GDM1 (cell line): Measurements from ENCODE around the gene LZTR1.
A peak's percentile ranks its signal among the peaks of the same experiment; 100 is the strongest.

Experiments used
- DNase-seq: peaks from one replicate; lab custom pipeline; 2025; lab: John Stamatoyannopoulos, UW

LZTR1 gene

DNA sequence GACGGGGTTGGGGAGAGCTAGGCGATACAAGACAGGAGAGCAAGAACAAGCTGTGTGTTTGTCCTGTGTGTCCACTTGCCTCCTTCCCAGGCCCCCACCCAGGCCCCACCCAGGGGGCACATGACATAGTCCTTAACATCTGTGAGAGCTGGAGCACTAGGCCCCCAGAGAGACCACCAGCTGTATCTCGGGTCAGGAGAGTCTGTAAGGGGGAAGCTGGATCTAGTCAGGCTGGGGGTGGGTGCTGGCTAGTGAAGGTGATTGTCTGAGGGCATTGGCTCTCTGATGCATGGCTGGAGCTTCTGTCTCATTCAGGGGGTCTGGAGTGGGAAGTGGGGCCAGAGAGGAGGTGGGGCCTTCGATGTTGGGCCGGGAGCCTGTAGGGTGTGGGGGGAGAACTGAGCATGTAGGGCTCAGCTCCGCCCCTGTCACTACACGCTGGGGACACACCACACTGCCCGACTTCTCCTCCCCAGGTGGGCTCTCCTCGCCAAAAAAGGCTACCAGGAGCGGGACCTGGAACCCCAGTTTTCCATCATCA lies 33.4 kb downstream of the LZTR1 start:
- no peak for DNase-seq

DNA sequence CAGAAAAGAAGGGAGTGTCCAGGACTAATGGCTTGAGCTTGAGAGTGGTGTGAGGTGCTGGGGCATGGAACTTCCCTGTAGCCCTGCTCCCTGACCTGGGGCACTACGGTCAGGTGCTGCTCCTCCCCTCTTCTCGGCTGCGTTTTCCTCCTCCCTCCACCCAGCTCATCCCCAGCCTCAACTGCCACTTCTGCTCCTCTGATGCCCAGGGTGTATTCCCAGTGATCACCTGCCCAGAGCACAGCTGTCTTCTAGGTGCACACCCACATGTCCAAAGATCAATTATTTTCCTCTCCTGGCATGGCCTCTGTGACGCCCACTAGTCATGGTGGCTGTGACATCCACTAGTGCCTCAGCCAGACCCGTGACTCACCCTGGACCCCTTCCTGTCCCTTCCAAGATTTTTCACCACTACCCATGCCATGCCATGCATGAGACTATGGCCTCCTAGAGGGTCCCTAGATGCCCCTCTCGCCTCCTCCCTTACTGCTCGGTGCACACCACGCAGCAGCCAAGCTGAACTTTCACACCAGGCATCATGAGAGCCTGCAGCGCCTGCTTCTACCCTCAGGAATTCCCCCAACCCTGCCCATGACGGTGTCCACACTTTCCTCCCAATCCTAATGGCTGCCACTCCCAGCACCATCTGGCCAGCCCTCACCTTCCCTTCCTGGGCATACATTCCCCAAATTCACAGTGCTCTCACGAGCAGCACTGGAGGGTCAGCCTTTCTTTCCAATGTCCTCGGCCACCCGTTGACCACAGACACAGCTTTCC lies 34.7 kb downstream of the LZTR1 start:
- no peak for DNase-seq

DNA sequence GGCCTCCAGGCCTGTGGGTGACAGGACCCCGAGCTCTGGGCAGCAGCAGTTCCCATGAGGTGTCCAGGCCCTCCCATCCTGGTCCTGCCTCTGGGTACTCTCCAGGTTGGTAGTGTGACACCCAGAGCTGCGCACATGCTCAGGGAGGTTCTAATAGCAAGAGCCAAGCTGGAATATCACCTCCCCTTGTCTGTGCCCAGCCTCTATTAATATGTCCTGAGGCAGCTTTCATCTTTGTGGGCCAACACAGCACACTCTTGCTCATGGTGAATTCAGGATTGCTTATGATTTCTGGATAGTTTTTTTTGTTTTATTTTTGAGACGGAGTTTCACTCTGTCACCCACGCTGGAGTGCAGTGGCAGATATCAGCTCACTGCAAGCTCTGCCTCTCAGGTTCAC lies 36.2 kb downstream of the LZTR1 start:
- no peak for DNase-seq

DNA sequence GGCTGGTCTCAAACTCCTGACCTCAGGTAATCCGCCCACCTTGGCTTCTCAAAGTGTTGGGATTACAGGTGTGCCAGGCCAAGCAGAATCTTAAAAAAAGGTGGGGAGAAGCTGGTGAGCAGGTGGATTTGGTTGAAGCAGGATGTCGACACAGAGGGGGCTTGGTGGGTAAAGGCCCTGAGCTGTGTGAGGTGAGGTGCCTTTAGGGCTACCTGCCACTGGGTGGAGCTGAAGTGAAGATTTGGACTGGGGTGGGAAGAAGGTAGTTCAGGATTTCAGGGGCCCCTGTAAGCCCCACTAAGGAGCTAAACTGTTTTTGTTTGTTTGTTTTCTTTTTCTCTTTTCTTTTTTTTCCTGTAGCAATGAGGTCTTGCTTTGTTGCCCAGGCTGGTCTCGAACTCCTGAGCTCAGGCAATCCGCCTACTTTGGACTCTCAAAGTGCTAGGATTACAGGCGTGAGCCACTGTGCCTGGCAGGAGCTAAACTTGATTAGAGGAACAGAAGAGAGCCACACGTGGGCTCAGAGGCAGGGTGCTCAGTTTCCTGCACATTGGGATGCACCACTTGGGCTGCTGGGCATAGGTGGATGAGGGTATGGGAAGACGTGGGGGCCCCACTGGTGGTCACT lies 38.8 kb downstream of the LZTR1 start:
- DNase-seq, result no peak

DNA sequence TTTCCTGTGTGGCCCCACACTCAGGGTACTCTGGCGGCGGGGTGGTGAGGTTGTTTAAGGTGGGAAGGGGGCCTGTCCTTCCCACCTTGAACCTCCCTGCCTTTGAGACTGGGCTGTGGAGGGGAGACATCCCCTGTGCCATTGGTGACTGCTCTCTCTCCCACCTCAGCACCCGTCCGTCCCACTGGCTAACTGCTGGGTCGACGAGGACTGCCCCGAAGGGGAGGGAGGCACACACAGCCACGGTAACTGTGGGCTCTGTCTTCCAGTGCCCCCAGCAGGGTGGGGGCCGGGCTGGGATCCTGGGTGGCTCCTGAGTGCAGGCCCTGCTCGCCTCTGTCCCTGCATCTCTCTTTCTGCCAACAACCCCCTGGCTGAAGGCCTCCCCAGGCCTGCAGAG lies 40.4 kb downstream of the LZTR1 start:
- no peak for DNase-seq

DNA sequence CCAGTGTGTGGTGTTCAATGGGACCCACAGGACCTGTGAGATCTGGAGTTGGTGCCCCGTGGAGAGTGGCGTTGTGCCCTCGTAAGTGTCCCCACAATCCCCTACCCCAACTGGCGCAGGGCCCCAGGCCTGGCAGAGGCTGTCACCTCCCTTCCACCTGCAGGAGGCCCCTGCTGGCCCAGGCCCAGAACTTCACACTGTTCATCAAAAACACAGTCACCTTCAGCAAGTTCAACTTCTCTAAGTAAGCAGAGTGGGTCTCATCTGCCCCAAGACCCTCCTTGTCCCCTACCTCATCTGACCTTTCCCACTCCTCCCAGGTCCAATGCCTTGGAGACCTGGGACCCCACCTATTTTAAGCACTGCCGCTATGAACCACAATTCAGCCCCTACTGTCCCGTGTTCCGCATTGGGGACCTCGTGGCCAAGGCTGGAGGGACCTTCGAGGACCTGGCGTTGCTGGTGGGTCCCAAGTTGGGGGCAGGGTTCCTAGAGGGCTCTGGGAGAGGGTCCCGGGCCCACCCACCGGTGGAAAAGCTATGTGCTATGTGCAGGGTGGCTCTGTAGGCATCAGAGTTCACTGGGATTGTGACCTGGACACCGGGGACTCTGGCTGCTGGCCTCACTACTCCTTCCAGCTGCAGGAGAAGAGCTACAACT lies 41.0 kb downstream of the LZTR1 start:
- no peak for DNase-seq

DNA sequence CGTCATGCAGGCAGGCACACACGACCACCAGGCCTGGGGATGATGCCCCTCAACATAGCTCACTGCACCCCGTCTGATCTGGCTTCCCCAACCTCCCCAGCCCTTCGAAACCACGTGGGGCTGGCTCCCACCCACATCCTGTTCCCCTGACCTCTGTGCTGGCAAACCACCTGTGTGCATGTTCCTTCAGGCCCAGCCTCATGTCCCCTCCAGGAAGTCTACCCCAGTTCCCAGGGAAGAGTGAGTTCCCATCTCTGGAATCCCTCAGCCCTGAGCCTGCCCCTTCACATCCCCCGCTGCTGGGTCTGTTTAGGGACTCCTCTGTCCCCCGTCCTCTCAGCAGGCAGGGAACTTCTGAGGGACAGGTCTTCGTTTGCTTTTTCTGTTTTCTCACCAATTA lies 43.2 kb downstream of the LZTR1 start:
- peak; percentile 6 for DNase-seq

DNA sequence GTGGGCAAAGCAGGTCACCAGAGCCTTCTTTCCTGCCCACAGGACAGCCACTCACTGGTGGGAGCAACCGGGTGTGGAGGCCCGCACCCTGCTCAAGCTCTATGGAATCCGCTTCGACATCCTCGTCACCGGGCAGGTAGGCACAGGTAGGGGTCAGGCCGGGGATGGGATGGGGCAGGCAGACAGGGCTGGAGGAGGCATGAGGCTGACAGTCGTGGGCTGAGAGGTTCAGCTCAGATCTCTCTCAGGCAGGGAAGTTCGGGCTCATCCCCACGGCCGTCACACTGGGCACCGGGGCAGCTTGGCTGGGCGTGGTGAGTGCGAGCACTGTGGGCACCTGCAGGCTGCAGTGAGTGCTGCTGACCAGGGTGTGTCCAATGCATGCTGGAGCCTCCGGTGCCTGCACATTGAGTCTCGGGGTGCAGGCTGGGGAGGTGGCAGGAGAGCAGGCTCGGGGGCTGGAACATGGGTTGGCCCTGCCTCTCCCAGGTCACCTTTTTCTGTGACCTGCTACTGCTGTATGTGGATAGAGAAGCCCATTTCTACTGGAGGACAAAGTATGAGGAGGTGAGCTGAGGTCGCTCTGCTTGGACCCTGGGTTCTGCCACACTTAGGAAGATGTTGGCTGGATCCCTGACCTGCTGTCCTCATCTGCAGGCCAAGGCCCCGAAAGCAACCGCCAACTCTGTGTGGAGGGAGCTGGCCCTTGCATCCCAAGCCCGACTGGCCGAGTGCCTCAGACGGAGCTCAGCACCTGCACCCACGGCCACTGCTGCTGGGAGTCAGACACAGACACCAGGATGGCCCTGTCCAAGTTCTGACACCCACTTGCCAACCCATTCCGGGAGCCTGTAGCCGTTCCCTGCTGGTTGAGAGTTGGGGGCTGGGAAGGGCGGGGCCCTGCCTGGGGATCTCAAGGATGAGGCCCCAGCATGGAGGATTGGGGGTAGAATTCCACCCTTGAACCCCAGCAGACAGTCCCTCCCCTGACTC lies 44.0 kb downstream of the LZTR1 start:
- DNase-seq, result no peak

DNA sequence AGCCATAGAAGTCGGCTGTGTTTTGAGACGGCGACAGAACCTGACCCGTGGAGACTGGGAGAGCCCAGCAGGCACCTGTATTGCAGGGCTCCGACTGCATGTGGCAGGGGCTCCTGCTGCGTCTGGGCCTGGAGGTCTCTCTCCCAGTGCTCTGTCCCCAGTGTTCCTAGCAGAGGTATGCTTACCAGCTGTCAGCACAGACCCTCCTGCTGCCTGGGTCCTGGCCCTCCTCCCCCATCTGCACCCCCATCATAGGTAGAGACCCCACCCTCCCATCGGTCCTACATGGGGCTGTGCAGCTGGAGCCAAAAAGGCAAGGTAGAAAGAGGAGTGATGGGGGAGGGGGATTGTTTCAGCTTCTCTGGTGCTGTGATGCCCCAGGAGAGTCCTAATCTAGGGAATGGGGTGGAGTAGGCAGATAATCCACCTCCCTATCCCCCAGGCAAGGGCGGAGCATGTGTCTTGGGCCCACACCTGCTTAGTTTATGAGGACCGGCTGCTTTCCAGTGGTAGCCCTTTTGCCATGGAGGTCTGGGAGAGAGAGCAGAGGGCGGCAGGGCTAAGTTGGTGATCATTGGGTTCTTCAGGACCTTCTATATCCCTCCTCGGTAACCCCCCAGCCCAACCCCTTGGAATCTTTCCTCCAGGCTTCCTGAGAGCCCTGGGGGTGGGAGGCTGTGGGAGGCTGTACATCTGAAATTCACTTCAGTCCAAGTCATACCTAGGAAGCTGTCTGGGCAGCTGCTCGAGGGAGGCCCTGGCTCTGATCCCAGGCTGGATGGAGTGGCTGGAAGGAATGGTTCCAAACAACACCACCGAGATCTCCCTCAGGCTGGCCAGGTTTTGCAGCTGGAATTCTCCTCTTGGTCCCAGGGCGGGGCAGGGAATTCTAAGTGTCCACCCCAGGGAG lies 44.9 kb downstream of the LZTR1 start:
- no peak for DNase-seq

DNA sequence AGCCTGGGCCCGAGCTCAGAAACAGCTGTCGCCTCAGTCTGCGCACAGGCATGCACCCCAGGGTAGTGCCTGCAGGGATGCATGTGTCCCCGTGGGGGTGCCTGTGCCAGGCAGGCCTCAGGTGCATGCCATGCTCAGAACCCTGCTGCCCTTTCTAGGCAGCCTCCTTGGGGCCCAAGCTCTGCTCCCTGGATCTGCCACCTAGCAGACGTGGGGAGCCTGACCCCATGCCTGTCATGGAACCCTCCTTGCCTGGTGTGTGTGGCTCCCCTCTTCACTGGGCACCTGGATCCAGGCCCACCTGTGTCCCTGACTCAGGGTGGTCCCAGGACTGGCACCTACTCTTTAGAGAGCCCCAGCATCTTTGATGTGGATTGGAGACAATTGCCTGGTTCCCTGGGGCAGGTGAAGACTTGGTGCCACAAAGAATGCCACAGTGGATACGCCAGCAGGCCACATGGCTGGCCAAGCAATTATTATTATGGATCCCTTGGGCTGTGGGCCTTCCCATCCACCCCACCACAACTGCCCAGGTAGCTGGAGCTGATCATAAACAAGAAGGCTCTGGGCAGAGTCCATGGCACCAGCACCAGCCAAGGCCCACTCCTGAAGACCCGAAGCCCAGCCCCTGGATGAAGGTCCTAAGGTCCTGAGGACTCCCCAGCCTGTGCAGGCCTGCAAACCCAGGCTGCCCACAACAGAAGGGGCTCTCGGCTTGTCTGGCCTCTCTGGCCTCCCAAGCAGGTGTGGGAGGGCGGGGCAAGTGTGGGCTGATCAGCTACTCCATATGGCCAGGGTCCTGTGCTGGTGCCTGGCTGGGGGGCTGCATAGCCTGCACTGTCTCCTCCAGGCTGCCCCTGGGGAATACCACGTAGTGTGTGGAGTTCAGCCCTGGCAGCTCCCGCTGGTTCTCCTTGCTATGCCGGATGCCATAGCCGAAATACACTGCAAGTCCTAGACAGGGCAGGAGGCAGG lies 46.5 kb downstream of the LZTR1 start:
- DNase-seq, result no peak

DNA sequence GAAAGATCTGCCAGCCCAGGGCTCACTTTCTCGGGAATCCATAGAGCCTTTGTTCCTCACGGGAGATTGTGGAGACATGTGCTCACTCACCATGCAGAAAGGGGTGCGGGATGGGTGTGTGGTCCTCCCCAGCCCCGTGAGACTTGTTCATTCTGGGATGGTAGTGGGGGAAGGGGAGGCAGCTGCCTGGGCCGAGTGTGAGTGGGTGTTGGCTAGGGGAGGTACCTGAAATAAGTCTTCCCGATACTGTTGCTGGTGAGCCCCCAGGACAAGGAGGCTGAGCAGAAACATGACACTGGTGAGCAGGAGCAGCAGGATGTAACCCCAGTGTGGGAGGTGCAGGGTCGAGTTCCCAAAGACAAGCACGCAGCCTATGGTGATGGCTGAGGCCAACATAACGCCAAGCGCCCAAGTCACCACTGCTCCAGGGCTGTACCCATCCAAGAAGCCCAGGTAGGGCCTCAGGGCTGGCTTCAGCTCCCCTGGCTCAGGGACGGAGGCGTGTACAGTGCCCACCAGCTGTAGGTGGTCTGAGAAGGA lies 47.5 kb downstream of the LZTR1 start:
- DNase-seq, result no peak

DNA sequence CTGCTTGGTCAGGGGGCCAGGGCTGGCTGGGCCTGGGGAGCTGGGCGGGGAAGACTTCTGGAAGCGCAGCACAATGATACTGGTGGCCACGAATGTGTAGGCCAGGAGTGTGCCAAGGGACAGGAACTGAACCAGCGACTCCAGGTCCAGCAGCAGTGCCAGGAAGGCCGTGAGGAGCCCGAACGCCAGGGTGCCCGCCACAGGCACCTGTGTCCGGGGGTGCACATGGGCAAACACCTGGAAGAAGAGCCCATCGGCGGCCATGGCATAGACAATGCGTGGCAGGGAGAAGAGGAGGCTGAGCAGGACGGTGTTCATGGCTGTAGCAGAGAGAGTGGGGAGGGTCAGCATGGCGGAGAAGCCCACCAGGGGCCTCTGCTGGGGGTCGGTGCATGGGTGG lies 47.9 kb downstream of the LZTR1 start:
- no peak for DNase-seq

DNA sequence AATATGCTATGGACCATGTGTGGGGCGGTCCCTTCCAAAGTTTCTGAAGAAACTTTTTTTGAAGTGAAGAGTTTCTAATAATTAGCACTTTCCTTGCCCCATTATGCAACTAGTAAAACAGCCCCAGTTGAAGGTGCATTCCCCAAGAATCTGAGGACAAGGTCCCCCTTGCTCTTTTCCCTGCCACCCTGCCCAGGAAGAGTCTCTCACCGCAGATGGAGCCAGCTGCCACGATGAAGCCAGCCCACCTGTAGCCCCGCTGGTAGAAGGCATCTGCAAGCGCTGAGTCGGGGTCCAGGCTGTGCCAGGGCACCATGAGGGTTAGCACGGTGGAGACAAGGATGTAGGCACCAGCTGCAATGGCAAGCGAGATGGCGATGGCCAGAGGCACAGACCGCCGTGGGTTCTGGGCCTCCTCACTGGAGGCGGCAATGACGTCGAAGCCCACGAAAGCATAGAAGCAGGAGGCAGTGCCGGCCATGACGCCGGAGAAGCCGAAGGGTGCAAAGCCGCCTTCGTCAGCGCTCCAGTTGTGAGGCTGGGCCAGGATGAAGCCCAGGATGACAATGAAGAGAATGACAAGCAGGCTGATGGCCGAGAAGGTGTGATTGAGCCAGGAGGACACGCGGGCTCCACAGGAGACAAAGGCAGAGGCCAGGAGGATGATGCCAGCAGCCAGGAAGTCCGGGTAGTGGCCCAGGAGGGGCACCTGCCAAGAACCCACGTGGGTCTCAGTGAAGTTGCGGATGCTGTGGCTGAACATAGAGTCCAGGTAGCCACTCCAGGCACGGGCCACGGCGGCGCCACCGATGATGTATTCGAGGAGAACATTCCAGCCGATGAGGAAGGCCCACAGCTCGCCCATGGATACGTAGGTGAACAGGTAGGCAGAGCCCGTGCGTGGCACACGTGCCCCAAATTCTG lies 48.8 kb downstream of the LZTR1 start:
- no peak for DNase-seq

DNA sequence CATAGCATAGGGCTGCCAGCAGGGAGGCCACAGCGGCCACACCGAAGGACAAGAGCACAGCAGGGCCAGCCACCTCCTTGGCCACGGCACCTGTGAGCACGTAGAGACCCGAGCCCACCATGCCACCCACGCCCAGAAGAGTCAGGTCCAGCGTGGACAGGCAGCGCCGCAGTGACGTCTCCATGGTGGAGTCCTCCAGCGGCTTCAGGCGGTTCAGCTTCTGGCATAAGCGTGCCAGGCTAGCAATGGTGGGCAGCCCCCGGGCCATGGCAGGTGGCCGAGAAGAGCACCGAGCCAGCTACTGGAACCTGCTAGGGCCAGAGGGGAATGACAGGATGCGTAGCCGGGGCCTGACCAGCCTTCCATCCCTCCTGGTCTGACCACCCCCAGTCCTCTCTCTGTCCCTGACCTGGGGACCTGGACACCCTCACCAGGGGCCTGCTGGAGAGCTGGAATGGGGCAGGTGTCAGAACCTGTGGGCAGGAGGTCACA lies 49.5 kb downstream of the LZTR1 start:
- no peak for DNase-seq

DNA sequence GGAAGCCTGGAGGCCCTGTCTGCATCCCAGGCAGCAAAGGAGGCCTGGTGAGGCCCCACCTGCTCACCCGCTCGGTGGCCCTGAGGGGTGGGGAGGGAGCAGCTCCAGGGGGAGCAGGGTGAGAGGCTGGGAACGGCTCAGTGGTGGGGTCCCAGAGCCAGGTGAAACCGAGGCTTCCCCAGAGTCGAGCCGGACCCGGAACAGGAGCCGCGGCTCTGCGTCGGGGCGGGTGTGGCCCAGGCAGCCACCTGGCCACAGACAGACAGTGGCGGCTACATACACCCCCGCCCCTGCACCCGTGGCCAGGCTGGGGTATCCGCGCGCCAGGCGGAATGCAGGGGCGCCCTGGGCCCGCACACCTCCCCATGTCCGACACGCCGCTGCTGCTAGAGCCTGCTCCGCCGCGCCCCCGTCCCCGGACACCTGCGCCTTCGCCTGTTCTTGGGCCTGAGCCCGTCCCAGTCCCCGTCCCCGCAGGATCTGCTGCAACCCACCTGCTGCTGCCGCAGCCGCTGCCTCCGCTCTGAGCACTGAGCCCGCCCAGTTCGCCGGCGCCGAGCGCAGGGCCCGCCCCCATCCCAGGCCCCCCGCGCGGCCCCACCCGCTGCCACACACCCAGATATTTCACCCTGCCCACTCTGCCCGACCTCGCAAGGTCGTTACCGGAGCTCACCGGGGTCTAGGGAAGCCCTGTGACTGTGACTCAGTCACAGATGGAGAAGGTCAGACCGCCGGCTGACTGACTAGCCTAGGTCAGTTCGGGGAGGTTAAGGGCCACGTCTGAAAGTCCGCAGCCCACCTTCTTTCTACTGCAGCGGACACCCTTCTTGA lies 50.2 kb downstream of the LZTR1 start, which contains the start of gene SLC7A4:
Gene SLC7A4 (minus strand): TSS at position 525 of the 831 bp plus-strand sequence. CDS start 749 bp downstream, outside the sequence.
- DNase-seq, result no peak

DNA sequence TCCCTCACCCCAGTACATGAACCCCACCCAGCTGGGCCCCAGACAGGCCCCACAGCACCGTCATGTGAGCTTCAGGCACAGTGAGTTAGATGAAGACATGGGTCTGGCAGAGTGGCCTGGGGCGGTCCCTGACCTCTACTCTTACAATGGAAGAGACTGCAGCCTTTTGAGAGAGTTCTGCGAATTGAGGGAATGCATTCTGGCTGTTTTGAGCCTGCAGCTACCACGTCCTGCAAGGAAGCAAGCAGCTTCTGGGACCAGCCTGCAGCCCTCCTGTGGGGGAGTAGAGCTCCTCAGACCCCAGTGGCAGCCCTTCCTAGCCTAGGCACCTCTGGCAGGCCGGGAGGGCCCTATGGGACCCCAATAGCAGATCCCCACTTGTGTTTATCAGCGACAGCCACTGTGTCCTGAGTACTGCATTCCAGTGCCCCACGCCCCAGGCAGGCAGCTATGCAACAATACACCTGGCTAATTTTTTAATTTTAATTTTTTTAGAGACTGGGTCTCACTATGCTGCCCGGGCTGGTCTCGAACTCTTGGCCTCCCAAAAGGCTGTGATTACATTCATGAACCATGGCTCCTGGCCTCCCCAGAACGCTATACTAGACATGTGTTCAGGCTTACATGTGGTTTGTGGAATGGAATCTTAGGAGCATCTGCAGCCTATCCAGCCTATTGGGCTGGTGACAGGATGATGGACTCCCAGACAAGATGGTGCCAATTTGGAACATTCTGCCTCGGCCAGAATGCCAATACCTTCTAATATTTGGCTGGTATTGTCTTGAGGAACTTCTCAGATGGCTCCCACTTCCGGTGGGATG lies 51.0 kb downstream of the LZTR1 start:
- DNase-seq, result no peak
